NOMO-1 treated with dmso at 0.1 percent for 144 hours (cell line): Measurements from ENCODE around the gene TENT5D.
"Not testable (repeated sequence)": the region's sequence is repeated elsewhere in the genome, so short reads cannot be mapped to it uniquely, and the experiment has no call there.

Experiments
- DNase-seq: peaks from one replicate; lab custom pipeline; 2025; ENCODE audit not compliant: unreplicated experiment; lab: John Stamatoyannopoulos, UW

TENT5D gene

GRCh38 chrX:80420147-80420546 is at the start of gene TENT5D:
Gene TENT5D, plus strand, starts transcription at chrX:80420447. Its CDS starts 22,093 bp downstream, at chrX:80442540.
- no peak for DNase-seq

GRCh38 chrX:80385651-80386050 is 34.6 kb upstream of the TENT5D start:
- DNase-seq: not testable (repeated sequence)

- DNase-seq: no peak
Observed at GRCh38 chrX:80388206-80388605, 32.0 kb upstream of the TENT5D start.

GRCh38 chrX:80412042-80412441 is 8.2 kb upstream of the TENT5D start:
- DNase-seq: no peak

GRCh38 chrX:80423000-80423399 is 2.8 kb downstream of the TENT5D start:
- DNase-seq: no peak

GRCh38 chrX:80423744-80424143 is 3.5 kb downstream of the TENT5D start:
- DNase-seq: no peak

- DNase-seq: no peak
Observed at GRCh38 chrX:80430826-80431504, 10.7 kb downstream of the TENT5D start.

- no peak for DNase-seq
Observed at GRCh38 chrX:80431505-80431832, 11.2 kb downstream of the TENT5D start.

- DNase-seq: no peak
Observed at GRCh38 chrX:80432441-80432840, 12.2 kb downstream of the TENT5D start.

- DNase-seq: no peak
Observed at GRCh38 chrX:80432863-80433262, 12.6 kb downstream of the TENT5D start.

- not testable (repeated sequence) for DNase-seq
Observed at GRCh38 chrX:80468166-80468565, 47.9 kb downstream of the TENT5D start.

- DNase-seq: no peak
Observed at GRCh38 chrX:80471582-80471981, 51.3 kb downstream of the TENT5D start.

- no peak for DNase-seq
Observed at GRCh38 chrX:80485543-80485942, 65.3 kb downstream of the TENT5D start.

- no peak for DNase-seq
Observed at GRCh38 chrX:80486299-80486698, 66.1 kb downstream of the TENT5D start.

- no peak for DNase-seq
Observed at GRCh38 chrX:80489166-80489565, 68.9 kb downstream of the TENT5D start.
